IgD-negative memory B cell (primary cell): ENCODE results near the gene SCAPER. TPM values are rescaled to one million over a fixed set of nuclear protein-coding genes. Genes with fewer than 3 reads are reported as not detected.
A peak's percentile ranks its signal among the peaks of the same experiment; 100 is the strongest.

Experiments
- H3K27ac Mint-ChIP-seq, 3 donors: one replicate each; pipeline ENCODE4 v1.8.0; 2020 to 2022; ENCODE audit warnings: mild to moderate bottlenecking in 3 of 3, mixed read lengths in 3 of 3, moderate library complexity in 1 of 3
- H3K27me3 Mint-ChIP-seq: one replicate; pipeline ENCODE4 v1.8.0; 2021; ENCODE audit warnings: mixed read lengths
- H3K36me3 Mint-ChIP-seq: one replicate; pipeline ENCODE4 v1.8.0; 2020; ENCODE audit warnings: mild to moderate bottlenecking, mixed read lengths
- H3K4me1 Mint-ChIP-seq, 3 donors: one replicate each; pipeline ENCODE4 v1.8.0; 2020 to 2022; ENCODE audit warnings: mixed read lengths in 3 of 3, mild to moderate bottlenecking in 1 of 3
- H3K4me3 Mint-ChIP-seq, 4 donors: one replicate each; pipeline ENCODE4 v1.8.0; 2020 to 2022; ENCODE audit warnings: mild to moderate bottlenecking in 4 of 4, mixed read lengths in 4 of 4, moderate library complexity in 3 of 4
- H3K9me3 Mint-ChIP-seq, 3 donors: one replicate each; pipeline ENCODE4 v1.8.0; 2020 to 2021; ENCODE audit warnings: mixed read lengths in 3 of 3, mild to moderate bottlenecking in 1 of 3
- polyA plus RNA-seq: library from polyadenylated mRNA; unstranded; fragments of 300-500 nt; fragmentation: Illumina TruSeq; gene quantifications from one replicate; pipeline ENCODE4 v1.2.3, GENCODE V29; 2021

Gene SCAPER
- polyA plus RNA-seq, 1 donor from 2014 or later, result 25.6 TPM

- Mint-ChIP-seq H3K4me3 (peak overlapping the region; percentile 26 to 93 (median 76)), H3K27me3 (peaks cover 64% of the 10 kb centered on the region), H3K36me3 (peaks cover 2% of the 10 kb centered on the region), H3K27ac (peak overlapping the region; percentile 80 to 91 (median 86)), H3K9me3 (peaks cover 0 to 6% (median 0%) of the 10 kb centered on the region in 3 donors), H3K4me1 (peaks cover 30 to 49% (median 33%) of the 10 kb centered on the region in 3 donors)
Measured at GRCh38 chr15:76342058-76342381, 563.1 kb downstream of the SCAPER start.

- peaks cover 66% of the 10 kb centered on the region for H3K27me3 Mint-ChIP-seq
- H3K36me3 Mint-ChIP-seq, result peaks cover 2% of the 10 kb centered on the region
- peak overlapping the region; percentile 26 to 93 (median 90) for H3K4me3 Mint-ChIP-seq
- H3K27ac Mint-ChIP-seq, result peak overlapping the region; percentile 80 to 91 (median 86)
- H3K9me3 Mint-ChIP-seq, result peaks cover 0 to 6% (median 0%) of the 10 kb centered on the region in 3 donors
- peaks cover 34 to 54% (median 38%) of the 10 kb centered on the region in 3 donors for H3K4me1 Mint-ChIP-seq
Measured at GRCh38 chr15:76341366-76342057, 563.6 kb downstream of the SCAPER start.

DNA sequence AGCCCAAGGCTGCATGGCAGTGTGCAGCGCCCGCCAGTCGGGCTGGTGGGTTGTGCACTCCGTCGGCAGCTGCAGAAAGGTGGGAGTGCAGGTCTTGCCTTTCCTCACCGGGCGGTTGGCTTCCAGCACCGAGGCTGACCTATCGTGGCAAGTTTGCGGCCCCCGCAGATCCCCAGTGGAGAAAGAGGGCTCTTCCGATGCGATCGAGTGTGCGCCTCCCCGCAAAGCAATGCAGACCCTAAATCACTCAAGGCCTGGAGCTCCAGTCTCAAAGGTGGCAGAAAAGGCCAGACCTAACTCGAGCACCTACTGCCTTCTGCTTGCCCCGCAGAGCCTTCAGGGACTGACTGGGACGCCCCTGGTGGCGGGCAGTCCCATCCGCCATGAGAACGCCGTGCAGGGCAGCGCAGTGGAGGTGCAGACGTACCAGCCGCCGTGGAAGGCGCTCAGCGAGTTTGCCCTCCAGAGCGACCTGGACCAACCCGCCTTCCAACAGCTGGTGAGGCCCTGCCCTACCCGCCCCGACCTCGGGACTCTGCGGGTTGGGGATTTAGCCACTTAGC lies 564.3 kb downstream of the SCAPER start:
- Mint-ChIP-seq H3K27me3 (peaks cover 63% of the 10 kb centered on the region), H3K4me3 (peak overlapping the region; percentile 83 to 95 (median 90)), H3K9me3 (peaks cover 0 to 6% (median 0%) of the 10 kb centered on the region in 3 donors), H3K36me3 (peaks cover 2% of the 10 kb centered on the region), H3K4me1 (peaks cover 34 to 57% (median 38%) of the 10 kb centered on the region in 3 donors), H3K27ac (peak overlapping the region; percentile 53 to 91 (median 87))

DNA sequence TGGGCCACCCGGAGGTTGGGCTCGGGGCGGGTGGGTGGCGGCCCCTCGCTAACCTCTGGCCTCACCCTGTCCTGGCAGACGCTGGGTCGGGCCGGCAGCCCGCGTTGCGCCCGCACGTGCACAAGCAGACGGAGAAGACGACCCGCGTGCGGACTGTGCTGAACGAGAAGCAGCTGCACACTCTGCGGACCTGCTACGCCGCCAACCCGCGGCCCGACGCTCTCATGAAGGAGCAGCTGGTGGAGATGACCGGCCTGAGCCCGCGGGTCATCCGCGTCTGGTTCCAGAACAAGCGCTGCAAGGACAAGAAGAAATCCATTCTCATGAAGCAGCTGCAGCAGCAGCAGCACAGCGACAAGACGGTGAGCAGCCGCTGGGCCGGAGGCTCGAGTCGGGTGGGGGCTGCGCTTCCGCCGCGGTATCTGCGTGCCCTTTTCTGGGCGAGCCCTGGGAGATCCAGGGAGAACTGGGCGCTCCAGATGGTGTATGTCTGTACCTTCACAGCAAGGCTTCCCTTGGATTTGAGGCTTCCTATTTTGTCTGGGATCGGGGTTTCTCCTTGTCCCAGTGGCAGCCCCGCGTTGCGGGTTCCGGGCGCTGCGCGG lies 564.8 kb downstream of the SCAPER start:
- Mint-ChIP-seq H3K9me3 (peaks cover 0 to 4% (median 0%) of the 10 kb centered on the region in 3 donors), H3K4me3 (peak overlapping the region; percentile 83 to 95 (median 90)), H3K27ac (peak overlapping the region; percentile 53 to 92 (median 91)), H3K27me3 (peaks cover 62% of the 10 kb centered on the region), H3K36me3 (peaks cover 2% of the 10 kb centered on the region), H3K4me1 (peaks cover 32 to 59% (median 39%) of the 10 kb centered on the region in 3 donors)

- Mint-ChIP-seq H3K36me3 (peaks cover 2% of the 10 kb centered on the region), H3K4me3 (peak overlapping the region; percentile 83 to 95 (median 90)), H3K9me3 (peaks cover 0 to 4% (median 0%) of the 10 kb centered on the region in 3 donors), H3K4me1 (peaks cover 35 to 58% (median 41%) of the 10 kb centered on the region in 3 donors), H3K27ac (peak overlapping the region in 2 of 3 donors; percentile 91 to 92), H3K27me3 (peaks cover 66% of the 10 kb centered on the region)
Measured at GRCh38 chr15:76339305-76340197, 565.6 kb downstream of the SCAPER start.

DNA sequence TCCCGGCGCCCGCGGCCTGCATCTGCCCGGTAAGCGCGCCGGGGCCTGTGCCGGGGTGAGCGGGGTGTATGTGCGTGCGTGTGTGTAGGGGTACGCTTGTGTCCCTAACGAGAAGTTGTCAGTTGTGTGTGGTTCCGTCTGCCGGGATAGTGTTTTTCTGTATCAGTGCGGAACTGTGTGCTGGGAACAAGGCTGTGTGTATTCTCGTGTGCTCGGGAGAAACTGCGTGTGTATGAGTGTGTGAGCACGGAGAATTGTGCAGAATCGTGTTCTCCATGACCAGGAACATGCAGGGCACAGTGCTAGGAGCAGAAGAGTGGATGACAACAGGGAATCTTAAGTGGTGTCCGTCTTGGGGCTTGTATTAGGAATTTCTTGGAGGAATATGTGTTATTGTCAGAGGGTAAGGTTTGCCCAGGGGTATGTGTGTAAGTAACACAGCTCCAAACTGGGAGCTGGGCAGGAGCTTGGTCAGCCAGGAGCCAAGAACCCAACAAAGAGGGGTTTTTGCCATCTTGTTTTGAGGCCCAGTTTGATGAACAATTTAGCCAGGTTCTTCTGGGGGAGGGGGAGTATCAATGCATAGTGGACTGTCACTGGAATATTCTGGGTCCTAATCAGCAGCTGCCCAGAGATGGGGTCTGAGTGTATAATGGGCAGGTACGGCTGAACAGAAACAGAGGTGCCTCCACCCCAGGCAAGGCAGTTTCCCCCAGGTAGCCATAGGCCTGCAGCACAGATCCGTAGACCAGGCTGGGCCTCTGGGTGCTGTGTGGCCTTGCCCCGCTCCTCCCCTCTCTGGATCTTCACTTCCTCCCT lies 566.4 kb downstream of the SCAPER start:
- Mint-ChIP-seq H3K9me3 (peaks cover 0 to 4% (median 0%) of the 10 kb centered on the region in 3 donors), H3K27me3 (peaks cover 67% of the 10 kb centered on the region), H3K36me3 (peaks cover 2% of the 10 kb centered on the region), H3K27ac (peak overlapping the region in 2 of 3 donors; percentile 87 to 91), H3K4me1 (peaks cover 34 to 54% (median 42%) of the 10 kb centered on the region in 3 donors), H3K4me3 (peak overlapping the region; percentile 55 to 92 (median 75))

GRCh38 chr15:76337696-76338485 lies 567.2 kb downstream of the SCAPER start:
- Mint-ChIP-seq H3K9me3 (peaks cover 0 to 4% (median 0%) of the 10 kb centered on the region in 3 donors), H3K36me3 (peaks cover 2% of the 10 kb centered on the region), H3K27me3 (peaks cover 62% of the 10 kb centered on the region), H3K27ac (peak overlapping the region in 2 of 3 donors; percentile 93 to 94), H3K4me3 (peak overlapping the region in 3 of 4 donors; percentile 84 to 92 (median 89)), H3K4me1 (peaks cover 34 to 54% (median 42%) of the 10 kb centered on the region in 3 donors)

DNA sequence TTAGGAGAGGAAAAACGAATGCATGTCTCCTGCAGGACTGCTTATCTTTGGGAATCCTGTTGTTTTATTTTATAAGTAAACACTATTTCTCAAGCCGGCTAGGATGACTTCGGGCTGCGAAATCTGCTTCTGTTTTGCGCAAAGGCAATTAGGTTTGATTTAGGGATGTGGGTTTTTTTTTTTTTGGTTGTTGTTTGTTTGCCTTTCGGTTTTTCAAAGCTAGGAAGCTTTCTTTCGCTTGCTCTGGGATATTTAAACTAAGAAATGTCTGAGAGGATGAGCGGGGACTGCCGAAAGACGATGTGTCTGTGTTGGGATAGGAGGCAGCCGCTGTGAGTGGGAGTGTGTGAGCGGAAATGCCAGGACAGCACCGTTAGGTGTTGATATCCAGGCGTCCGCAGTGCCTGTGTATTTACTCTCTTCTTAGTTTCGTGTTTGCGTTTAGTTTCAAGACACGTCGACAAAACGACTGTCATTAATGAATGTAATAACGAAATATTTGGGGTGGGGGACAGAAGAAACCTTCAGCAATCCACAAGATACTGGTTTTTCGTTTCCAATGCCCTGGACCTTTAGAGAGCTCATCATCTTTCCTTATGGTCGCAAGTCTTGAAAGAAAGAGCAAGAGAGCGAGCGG lies 568.0 kb downstream of the SCAPER start:
- peak overlapping the region; percentile 84 to 92 (median 90) for H3K4me3 Mint-ChIP-seq
- H3K27ac Mint-ChIP-seq, result peak overlapping the region; percentile 79 to 94 (median 93)
- H3K4me1 Mint-ChIP-seq, result peaks cover 36 to 53% (median 42%) of the 10 kb centered on the region in 3 donors
- H3K27me3 Mint-ChIP-seq, result peaks cover 59% of the 10 kb centered on the region
- peaks cover 2% of the 10 kb centered on the region for H3K36me3 Mint-ChIP-seq
- H3K9me3 Mint-ChIP-seq, result peaks cover 0 to 4% (median 0%) of the 10 kb centered on the region in 3 donors

DNA sequence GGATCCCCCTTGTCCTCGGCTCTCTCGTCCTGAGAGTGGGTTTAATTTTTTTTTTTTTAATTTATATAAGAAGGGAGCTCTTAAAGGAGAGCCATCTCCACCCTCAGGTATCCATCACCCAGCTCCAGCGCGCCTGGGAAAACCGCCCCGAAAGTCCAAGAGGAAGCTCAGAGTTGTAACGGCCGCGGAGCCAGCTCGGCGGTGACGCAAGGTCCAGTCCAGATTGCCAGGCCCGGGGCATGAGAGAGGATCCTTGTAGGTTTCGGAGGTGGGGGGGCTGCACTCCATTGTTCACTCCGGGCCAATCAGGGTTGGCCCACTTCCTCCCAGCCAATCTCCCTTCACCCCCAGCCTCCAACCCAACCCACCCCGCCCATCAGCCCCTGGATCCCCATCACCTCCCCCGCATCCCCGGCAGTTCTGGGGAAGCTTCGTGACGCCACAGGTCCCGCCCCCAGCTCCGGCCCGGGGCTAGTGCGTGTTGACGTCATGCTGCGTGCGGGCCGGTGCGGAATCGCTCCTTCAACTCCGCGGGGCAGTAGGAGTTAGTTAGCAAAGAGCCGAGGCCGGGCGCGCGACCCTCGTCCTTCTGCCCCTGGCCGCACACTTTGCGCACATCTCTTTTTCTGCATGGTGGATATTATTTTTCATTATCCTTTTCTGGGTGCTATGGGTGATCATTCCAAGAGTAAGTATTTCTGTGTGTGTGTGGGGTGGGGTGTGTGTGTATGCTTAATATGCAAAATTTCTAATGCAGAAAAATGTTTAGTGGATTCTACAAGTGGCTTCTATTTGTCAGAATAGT lies 568.7 kb downstream of the SCAPER start, which contains the start of gene ISL2:
TSS of gene ISL2 (plus strand) at position 520 of the 805 bp plus-strand sequence. CDS start at position 631, 111 bp downstream.
- Mint-ChIP-seq H3K36me3 (peaks cover 2% of the 10 kb centered on the region), H3K4me1 (peaks cover 30 to 46% (median 37%) of the 10 kb centered on the region in 3 donors), H3K27me3 (peaks cover 52% of the 10 kb centered on the region), H3K9me3 (peaks cover 0 to 4% (median 0%) of the 10 kb centered on the region in 3 donors), H3K4me3 (peak within 1 kb of the TSS; percentile 84 to 92 (median 90)), H3K27ac (peak within 1 kb of the TSS; percentile 89 to 94 (median 93))

DNA sequence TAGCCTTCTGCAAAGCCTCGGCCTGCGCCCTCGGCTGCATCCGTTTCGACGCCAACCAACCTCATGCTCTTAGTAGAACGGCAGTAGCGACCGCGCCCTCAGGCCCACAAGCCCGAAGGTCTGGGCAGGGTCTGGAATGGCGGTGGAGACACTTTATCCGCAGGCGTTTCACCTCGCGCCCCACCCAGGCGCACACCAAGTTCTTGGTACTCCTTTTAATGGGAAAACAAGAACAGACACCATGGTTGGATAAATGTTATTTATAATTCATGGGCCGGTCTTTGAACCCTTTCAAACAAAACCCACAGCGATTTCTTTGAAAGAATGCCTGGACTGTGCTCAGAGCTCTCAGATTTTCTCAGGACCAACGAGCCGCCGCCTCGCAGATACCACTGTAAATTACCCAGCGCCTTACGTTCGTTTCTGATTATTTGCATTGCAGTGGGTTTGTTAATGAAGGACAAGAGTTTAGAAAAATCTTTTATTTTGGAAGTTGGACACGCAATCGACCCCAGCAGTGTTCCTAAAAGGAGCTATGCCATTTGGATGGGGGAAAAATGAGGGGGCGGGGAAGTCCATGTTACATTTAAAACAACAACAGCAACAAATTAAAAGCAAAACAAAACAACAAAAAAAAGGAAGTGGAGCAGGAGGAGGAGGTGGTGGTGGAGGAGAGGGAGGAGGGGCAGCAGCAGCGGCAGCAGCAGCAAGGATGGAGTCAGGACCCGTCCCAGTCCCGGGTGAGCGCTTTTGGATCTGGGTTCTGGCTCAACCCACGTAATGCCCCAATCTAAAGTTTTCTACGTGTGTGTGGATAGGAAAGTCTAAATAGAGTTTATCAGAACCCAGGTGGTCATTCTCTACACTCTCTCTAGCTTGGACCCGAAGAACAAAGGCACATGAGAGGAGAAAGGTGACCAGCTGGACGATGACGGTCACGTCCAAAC lies 569.6 kb downstream of the SCAPER start:
- H3K27me3 Mint-ChIP-seq, result peaks cover 46% of the 10 kb centered on the region
- H3K4me1 Mint-ChIP-seq, result peaks cover 26 to 41% (median 33%) of the 10 kb centered on the region in 3 donors
- H3K27ac Mint-ChIP-seq, result peak overlapping the region; percentile 76 to 94 (median 89)
- H3K9me3 Mint-ChIP-seq, result peaks cover 0 to 4% (median 0%) of the 10 kb centered on the region in 3 donors
- peaks cover 2% of the 10 kb centered on the region for H3K36me3 Mint-ChIP-seq
- H3K4me3 Mint-ChIP-seq, result peak overlapping the region; percentile 84 to 92 (median 90)
